HT1080 (cell line): ENCODE data around the gene GRID1. TPM values are rescaled to one million over a fixed set of nuclear protein-coding genes. Genes with fewer than 3 reads are reported as not detected.

ENCODE experiments used
- DNase-seq: peaks from one replicate; pipeline ENCODE4 v3.0.0-alpha.2; 2015; ENCODE audit warnings: low read depth
- total RNA-seq: library from RNA; depleted of rRNA; stranded (reverse); fragments of >200 nt; shearing (Covaris generic); gene quantifications from 2 replicates; pipeline ENCODE4 v1.2.3, GENCODE V29; 2014

The GRID1 gene
- total RNA-seq, 1 experiment from 2014 or later, result 5.4 TPM

GRCh38 chr10:86355571-86356038 lies 11.0 kb downstream of the GRID1 start:
- DNase-seq, result no peak

GRCh38 chr10:86354761-86355540 lies 11.6 kb downstream of the GRID1 start:
- DNase-seq, result no peak

DNA sequence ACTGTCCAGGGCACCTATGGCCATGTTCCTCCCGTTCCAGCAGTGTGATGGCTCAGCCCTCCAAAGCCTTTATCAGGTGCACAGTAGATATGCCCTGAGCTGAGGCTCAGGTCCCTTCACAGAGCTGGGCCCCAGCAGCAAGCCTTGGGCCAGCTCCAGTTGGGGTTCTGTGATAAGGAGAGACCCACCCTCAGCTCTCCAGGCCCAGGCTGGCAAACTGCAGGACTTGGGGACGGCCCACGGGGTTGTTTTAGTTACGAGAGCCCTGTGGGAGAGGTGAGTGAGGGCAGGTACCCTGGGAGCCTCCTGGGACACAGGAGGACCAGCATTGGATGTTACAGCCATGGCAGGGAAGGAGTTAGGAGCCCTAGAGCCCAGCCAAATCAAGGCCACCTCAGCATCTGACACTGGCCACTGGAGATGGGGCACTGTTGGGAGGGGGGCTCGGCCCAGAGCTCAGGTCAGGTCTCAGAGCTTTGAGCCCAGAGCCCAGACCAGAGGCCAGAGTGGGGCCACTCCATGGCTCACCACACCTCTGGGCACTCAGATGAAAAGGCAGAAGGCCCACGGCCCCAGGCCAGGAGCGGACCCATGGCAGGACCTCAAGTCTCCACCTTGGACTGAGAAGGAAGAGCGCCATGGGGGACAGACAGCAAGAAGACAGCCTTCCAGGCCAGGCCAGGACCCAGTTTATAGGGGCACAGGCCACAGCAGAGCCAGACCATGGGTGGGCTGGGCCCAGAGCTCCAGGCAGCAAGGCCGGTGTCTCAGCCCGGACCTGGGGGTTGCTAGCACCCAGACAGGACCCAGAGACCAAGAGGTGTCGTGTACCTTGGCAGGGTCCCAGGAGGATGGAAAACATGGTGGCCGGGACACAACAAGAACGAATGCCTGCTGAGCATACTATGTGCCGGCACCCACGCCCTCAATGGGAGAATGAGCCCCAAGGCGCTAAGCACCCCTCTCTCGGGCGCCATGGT lies 12.8 kb downstream of the GRID1 start:
- no peak for DNase-seq

- no peak for DNase-seq
Measured at GRCh38 chr10:86350897-86351296, 15.7 kb downstream of the GRID1 start.

DNA sequence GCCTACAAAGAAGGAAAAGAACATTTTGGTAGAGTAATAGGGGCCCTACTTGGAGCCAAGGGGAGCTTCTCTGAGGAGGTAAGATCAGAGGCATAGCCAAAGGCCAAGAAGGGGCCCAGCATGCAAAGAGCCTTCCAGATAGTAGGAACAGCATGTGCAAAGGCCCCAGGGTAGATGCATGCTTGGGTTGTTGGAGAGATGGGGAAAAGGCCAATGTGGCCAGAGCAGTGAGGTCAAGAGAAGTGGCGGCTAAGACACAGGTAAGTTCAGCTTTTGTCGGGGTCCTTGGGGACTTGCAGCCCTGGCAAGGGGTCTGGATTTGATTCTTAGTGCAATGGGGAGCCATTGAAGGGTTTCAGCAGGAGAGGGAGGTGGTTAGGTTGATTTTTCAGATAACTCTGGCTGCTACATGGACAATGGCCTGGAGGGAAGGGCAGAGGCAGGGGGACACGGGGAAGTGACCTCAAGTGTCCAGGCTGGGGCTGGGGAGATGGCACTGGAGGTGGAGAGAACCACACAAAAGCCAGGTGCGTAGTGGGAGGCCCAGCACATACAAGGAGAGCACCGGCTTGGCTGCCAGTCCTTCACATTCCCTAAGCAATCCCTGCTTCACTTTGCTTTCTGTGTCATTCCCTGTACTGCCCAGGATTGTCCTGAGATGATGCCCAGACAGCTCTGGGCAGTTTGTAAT lies 16.5 kb downstream of the GRID1 start:
- DNase-seq, result no peak

DNA sequence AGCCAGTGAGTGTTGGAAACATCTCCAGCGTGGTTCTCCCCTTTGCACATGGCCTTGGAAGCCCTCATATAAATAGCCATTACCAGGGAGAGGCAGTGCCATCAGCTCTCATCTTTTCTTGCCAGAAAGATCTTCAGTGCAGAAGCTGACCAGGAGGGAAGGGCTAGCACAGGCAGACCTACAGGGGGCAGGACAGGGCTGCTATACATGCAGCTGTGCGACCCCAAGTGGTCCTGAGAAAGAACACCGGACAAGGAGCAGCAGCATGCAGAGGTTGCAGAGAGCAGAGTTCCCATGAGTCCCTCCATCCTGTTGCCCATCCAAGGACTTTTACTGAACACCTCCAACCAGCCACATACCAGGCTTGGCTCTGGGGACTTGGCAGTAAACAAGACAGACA lies 17.1 kb downstream of the GRID1 start:
- peak; percentile 60 for DNase-seq

- DNase-seq, result no peak
Measured at GRCh38 chr10:86348321-86349210, 18.0 kb downstream of the GRID1 start.

DNA sequence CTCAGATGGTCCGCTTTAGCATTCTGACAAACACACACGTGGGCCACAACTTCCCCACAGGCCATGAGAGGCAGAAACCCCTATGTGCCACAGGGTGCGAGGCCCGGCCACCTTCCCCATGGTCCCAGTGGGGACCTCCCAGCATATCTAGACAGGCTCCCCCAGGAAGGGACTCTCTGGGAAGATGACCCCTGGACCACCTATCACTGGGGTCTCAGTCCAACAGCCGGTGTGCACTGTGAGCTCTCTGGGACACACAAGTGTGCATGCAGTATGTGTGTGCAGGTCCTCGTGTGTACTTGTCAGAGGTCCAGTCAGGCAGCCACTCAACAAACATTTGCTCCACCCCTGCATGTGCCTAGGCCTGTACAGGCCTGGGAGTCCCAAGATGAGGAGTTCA lies 18.7 kb downstream of the GRID1 start:
- no peak for DNase-seq

DNA sequence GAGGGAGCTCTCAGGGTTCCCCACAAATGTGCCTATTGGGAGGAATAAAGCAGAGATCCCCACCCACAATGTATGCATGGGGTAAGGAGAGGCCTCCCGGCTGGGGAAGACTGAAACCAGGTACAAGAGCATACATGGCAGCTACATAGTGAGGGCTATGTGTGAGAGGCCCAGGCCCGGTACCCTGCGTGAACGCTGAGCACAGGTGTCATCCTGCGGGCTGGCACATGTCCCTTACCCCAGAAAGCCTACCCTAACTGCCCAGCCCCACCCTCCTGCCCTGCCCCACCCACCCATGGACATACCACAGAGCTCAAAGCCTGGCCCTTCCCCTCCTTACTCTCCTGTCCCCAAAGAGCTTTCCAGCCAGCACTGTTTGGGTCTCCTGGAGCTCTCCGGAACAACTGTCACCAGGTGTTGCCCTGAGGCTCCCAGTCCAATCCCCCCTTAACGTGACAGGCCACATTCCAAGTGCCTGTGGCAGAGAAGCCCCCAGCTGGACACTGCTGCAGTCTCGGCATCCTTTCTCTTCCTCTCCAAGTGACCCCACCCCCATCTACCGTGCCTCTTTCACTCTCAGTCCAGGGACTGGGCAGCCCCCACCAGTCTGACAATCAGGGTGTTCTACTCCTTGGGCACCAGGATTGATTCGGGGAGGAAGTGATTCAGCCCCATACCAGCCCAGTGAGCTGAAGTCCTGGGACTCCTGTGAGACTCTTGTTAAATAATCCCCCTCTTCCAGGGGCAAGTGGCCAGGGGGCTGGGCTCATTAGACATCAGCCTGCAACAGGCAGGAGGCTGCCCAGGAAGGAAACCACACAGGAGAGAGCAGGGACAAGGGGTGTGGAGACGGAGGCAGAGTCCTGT lies 19.6 kb downstream of the GRID1 start:
- DNase-seq, result peak; percentile 86

DNA sequence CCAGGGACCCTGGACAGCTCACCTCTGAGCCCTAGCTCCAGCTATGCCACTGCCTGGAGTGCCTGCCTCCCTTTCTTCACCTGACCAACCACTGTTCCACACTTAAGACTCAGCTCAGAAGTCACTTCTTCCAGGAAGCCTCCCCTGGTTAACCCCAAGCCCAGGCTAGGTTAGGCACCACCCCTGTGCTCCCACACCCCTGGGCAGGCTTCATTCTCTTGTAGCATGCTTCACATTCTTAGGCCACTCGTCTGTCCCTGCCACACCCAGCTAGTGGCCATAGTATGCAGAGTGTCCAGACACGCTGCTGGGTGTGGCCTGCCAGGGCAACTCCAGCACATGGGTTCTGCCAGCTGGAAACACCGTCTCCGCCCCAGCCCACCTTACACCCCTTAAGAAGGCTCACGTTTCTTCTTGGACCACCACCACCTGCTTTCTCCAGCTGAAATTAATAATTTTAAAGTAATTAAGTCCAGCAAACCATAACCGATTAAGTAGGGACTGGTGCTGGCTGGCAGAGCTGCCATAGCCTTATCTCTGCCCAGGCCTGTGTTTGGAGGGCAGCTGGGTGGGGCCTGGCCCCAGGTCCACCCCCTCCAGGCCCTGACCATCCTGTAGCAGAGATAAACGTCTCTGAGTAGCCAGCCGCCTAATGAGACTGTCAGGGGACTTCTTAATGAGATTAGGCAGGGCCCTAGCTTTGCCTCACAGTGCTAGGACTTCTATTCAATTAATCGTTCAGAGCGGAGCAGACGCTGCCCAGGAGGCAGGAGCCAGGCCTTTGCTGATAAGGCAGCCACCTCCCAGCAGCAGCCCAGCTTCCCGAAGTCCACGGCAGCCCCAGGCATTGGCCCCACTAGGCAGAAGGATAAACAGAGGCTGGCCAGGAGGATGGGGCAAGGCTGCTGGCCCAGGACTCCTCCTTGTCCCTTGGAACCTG lies 20.5 kb downstream of the GRID1 start:
- DNase-seq, result peak; percentile 49

- no peak for DNase-seq
Measured at GRCh38 chr10:86345296-86345858, 21.2 kb downstream of the GRID1 start.

- DNase-seq, result peak; percentile 69
Measured at GRCh38 chr10:86344714-86345161, 21.9 kb downstream of the GRID1 start.

GRCh38 chr10:86344281-86344680 lies 22.3 kb downstream of the GRID1 start:
- DNase-seq, result no peak

- no peak for DNase-seq
Measured at GRCh38 chr10:86343761-86344160, 22.8 kb downstream of the GRID1 start.

GRCh38 chr10:86342111-86342863 lies 24.3 kb downstream of the GRID1 start:
- DNase-seq, result no peak

DNA sequence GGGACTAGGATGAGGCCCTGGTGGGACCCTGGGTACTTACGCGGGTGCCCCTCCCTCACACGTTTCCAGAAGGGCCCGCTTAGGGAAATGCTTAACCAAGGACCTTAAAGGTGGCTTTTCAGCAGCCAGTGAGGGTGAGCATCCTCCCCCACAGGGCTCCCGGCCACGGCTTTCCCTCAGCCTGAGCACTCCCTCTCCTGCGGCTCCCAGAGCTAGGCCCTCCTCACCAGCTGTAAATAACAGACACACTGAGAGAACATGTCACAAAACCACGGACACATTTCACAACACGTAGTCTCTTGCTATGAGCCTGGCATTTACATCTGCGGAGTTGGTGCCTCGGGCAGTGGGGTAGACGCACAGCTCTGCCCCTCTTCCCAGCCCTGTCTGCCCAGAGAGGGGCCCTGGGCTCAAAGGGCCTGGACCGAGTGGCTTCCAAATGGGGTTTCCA lies 25.2 kb downstream of the GRID1 start:
- DNase-seq, result no peak

DNA sequence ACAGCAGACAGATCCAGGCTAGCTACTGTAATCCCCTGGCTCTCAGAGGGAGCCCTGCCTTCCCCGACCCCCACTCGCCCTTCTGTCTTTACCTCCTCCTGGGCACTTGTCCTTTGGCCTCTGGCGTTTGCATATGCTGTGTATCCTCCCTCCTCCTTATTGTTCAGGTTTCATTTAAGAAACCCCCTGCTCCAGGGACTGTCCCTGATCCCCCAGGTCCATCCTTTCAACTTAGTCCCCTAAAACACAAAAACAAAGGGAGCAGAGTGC lies 25.7 kb downstream of the GRID1 start:
- no peak for DNase-seq
